GM18499 (cell line): ENCODE measurements around the gene MRC2.
"Not testable (repeated sequence)": the region's sequence is repeated elsewhere in the genome, so short reads cannot be mapped to it uniquely, and the experiment has no call there.

ENCODE experiments used
- ATAC-seq: cut with Tn5 transposase; IDR thresholded peaks from one replicate; pipeline ENCODE4 v1.9.1; 2021; ENCODE audit warnings: moderate number of reproducible peaks; ENCODE audit not compliant: insufficient read depth, unreplicated experiment

Gene MRC2

DNA sequence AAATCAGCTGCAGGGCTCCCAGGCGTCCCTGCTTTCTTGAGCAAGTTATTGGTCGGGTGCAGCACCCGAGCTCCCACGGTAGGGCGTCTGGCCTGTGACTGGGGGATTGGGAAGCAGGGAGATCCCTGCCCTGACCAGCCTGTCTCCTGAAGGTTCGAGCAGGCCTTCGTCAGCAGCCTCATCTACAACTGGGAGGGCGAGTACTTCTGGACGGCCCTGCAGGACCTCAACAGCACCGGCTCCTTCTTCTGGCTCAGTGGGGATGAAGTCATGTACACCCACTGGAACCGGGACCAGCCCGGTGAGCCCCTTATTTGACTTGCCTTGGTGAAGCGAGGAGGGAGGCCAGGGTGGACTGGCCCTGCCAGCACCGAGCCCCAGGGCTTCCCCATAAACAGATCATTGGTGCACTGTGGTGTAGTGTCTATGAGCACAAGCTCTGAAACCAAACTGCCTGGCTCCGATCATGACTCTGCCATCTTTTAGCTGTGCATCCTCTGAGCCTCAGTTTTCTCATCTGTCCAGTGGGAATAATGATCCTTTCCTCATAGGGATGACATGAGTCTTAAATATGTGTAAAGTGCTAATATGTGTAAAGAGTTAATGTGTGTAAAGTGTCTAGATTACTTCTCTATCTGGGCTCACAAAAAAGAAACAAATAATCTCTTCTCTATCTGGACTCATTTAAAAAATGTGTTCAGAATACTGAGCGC is 48.9 kb downstream of the MRC2 start:
- no peak for ATAC-seq

DNA sequence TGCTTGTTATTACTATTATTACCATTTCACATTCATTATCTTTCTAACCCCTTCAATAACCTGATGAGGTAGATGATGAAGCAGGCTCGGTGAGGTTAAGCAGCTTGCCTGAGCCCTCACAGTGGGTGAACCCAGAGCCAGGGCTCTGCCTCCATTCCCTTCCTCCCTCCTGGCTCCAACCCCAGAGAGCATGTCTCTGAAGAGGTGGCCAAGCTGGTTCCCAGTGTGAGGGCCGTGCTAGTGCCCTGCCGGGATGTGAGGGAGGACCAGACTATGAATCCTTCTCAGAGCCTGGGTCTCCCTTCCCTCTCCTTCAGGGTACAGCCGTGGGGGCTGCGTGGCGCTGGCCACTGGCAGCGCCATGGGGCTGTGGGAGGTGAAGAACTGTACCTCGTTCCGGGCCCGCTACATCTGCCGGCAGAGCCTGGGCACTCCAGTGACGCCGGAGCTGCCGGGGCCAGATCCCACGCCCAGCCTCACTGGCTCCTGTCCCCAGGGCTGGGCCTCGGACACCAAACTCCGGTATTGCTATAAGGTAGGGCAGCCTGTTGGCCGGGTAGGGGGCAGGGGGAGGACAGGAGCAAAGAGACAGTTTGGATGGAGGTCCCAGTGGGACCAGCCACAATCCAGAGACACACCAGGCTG is 49.6 kb downstream of the MRC2 start:
- ATAC-seq, result no peak

DNA sequence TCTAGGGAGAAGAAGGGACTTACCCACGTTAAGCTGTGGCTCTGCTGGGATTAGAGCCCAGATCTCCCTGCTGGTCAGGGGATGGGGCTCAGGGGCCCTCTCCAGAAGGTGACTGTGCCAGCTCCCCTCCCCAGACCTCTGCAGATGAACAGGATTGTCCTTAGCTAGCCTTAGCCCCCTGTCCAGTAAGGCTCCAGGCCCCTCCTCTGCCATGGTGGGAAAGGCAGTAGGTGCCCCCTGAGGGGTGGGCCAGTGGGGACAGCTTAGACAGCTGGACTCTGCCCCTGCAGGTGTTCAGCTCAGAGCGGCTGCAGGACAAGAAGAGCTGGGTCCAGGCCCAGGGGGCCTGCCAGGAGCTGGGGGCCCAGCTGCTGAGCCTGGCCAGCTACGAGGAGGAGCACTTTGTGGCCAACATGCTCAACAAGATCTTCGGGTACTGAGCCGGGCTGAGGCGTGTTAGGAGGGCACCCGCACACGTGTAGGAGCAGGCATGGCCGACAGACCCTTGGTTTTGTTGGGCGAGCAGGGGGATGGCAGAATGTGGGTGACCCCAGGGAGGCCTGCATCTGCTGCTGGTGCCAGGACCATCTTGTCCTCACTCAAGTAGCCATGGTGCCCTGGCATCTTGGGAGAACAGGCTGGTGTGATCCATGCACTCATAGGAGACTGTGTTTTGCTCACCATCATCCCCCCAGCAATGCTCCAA is 50.9 kb downstream of the MRC2 start:
- no peak for ATAC-seq

DNA sequence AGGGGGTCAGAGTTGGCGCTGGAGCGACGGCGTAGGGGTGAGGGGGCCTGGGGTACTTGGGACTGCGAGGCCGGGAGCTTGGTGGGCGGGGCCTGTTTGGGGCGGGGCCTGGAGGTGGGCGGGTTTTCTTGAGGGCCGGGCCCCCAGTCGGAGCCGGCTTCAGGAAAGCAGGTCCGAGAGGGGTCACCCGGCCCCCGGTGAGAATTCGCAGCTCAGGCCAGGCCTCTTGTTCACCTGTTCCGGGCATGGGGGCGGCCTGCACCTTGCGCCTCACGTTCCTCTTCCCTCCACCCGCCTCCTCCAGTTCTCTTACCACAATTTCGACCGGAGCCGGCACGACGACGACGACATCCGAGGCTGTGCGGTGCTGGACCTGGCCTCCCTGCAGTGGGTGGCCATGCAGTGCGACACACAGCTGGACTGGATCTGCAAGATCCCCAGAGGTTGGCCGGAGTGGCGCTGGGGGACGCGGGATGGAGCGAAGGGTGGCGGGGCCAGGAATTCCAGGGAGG is 52.5 kb downstream of the MRC2 start:
- ATAC-seq, result no peak

DNA sequence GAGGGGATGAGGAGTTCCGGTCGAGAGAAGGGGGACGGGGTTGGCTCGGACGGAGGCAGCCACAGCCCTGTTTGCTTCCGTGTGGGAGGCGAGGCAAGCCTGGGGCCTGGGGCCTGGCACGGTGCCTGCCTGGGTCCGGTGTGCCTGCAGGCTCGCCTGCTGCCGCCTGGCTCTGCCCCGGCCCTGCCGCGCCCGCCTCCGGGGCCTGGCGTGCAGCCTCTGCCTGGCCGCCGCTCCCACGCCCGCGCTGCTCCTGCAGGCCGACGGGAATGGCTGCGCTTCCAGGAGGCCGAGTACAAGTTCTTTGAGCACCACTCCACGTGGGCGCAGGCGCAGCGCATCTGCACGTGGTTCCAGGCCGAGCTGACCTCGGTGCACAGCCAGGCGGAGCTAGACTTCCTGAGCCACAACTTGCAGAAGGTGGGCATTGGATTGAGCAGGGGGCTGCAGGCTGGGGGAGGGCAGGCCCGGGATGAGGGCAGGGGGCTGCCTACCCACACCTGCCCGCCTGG is 53.1 kb downstream of the MRC2 start:
- no peak for ATAC-seq

DNA sequence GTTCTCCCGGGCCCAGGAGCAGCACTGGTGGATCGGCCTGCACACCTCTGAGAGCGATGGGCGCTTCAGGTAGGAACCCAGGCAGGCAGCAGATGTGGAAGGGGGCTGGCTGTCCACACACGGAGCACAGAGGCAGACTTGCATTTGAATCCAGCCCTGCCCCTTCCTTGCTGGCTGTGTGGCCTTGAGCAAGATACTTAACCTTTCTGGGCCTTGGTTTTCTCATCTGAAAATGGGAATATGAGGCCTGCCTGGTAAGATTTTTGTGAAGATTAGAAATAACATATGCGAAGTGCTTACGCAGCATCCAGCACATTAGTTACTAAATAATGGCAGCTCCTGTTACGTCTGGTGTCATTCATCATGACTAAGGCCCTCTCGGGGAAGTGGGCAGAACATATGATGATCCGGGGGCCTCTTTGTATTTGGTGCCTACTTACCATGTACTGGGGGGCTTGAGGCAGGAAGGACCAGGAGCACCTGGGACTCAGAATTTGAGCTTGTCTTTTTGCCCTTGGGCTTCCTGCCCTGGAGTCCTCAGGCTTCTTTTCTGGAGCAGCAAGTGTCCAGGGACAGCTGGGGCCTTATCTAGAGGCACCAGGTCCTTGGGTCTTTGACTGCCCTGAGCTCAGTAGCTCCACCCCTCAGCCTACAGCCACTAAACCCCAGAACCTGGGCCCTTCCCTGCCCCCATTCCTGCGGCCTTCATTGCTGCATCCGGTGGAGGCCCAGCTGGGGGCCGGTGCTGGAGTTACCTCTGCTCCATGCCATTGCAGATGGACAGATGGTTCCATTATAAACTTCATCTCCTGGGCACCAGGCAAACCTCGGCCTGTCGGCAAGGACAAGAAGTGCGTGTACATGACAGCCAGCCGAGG is 53.8 kb downstream of the MRC2 start:
- ATAC-seq, result no peak

DNA sequence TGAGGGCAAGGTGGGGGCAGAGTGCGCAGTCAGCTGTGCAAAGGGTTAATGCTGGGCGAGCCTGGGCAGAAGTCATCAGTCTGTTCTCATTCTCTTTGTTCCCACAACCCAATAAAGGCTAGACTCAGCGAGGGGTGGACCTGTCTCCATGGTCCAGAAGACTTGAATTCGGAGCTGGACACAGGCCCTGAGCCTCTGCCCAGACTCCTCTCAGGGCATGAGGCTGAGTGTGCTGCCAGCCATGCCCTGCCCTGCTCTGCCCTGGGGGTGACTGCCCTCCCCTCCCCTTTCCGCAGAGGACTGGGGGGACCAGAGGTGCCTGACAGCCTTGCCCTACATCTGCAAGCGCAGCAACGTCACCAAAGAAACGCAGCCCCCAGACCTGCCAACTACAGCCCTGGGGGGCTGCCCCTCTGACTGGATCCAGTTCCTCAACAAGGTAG is 54.5 kb downstream of the MRC2 start:
- no peak for ATAC-seq

DNA sequence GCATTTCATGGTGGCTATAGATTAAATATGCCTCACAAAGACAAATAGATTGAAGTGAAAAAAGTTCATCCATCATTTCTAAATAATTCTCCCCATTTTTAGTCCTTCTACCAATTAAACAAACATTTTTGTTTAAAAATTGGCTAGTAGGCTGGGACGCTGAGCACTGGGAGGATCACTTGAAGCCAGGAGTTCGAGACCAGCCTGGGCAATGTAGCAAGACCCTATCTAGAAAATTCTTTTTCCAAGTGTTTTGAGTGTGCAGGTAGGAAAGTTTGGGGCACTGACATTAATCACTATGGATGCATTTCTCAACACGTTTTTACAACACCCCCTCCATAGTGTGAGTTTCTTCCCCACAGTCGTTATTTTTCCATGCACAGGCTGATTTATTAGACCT is 56.7 kb downstream of the MRC2 start:
- no peak for ATAC-seq

DNA sequence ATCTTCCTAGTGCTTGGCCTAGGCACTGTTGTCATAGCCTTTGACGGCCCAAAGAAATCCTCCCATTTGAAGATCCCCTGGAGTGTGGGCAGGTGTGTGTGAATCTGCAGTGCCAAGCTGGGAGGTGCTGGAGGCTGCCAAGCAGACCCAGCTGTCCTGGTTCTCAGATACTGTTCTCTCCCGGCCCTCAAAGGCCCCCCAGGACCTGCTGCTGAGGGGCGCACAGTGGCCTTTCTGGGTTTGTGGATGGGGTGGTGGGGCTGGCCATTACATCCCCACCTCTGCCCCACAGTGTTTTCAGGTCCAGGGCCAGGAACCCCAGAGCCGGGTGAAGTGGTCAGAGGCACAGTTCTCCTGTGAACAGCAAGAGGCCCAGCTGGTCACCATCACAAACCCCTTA is 60.5 kb downstream of the MRC2 start:
- ATAC-seq, result no peak

DNA sequence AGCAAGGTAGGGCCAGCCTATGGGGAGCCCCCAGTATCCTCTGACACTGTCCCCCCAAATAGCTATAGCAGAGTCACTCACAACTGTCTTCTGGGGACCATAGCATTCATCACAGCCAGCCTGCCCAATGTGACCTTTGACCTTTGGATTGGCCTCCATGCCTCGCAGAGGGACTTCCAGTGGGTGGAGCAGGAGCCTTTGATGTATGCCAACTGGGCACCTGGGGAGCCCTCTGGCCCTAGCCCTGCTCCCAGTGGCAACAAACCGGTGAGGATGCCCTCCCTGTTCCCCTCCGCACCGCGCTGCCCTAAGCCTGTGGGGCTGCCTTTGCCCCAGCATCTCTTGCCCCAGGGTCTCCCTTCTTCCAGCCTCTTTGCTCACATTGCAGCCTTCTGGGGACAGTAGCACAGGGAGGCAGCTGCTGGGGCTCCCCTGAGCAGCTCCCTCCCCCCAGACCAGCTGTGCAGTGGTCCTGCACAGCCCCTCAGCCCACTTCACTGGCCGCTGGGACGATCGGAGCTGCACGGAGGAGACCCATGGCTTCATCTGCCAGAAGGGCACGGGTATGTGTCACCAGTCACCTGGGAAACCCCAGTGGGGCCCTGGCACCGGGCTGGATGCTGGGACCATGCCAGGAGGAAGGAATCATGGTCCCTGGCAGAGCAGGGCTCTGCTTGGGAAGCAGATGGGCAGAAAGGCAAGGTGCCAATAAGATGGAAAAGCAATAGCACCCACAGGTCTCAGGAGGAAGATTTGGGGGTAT is 61.1 kb downstream of the MRC2 start:
- ATAC-seq, result no peak

DNA sequence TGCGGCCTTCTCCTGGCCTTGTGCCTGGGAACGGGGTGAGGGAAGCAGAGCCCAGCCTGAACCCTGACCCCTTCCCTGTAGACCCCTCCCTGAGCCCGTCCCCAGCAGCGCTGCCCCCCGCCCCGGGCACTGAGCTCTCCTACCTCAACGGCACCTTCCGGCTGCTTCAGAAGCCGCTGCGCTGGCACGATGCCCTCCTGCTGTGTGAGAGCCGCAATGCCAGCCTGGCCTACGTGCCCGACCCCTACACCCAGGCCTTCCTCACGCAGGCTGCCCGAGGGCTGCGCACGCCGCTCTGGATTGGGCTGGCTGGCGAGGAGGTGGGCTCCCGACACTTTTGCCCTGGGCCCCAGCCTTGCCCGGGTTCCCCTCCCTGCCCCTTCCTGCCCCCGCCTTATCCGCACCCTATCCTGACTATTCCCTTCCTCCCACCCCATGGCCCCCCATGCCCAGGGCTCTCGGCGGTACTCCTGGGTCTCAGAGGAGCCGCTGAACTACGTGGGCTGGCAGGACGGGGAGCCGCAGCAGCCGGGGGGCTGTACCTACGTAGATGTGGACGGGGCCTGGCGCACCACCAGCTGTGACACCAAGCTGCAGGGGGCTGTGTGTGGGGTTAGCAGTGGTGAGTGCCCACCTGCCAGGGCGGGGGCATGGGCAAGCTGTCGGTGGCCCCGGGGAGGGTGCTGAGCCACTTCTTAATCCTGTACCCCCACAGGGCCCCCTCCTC is 62.1 kb downstream of the MRC2 start:
- ATAC-seq, result no peak

DNA sequence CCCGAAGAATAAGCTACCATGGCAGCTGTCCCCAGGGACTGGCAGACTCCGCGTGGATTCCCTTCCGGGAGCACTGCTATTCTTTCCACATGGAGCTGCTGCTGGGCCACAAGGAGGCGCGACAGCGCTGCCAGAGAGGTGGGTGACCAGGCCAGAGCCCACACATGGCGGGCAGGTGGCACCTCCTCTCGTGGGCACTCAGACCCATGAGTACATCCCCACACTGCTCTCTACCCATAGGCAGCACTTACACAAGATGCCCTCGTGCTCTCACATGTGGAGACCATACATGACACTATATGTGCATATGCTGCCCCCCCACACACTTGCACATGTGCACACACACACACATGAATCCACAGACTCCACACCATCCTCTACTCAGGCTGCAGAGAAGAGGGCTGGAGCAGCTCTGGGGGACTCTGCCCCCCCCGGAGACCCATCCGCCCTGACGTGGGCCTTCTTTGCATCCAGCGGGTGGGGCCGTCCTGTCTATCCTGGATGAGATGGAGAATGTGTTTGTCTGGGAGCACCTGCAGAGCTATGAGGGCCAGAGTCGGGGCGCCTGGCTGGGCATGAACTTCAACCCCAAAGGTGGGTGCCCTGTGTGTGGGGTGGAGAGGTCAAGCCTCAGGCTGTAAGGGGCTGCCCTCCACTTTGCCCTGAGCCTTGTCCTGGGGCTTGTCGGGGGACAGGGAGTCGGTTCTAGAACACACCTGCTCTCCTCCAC is 62.9 kb downstream of the MRC2 start:
- no peak for ATAC-seq

DNA sequence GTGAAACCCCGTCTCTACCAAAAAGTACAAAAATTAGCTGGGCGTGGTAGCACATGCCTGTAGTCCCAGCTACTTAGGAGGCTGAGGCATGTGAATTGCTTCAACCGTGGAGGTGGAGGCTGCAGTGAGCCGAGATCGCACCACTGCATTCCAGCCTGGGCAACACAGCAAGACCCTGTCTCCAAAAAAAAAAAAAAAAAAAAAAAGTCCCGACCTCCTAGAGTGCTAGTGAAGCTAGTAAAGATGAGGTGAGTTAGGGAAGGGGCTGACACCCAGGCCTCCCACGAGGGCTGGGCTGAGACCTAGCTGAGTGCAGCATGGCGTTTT is 64.1 kb downstream of the MRC2 start:
- not testable (repeated sequence) for ATAC-seq

DNA sequence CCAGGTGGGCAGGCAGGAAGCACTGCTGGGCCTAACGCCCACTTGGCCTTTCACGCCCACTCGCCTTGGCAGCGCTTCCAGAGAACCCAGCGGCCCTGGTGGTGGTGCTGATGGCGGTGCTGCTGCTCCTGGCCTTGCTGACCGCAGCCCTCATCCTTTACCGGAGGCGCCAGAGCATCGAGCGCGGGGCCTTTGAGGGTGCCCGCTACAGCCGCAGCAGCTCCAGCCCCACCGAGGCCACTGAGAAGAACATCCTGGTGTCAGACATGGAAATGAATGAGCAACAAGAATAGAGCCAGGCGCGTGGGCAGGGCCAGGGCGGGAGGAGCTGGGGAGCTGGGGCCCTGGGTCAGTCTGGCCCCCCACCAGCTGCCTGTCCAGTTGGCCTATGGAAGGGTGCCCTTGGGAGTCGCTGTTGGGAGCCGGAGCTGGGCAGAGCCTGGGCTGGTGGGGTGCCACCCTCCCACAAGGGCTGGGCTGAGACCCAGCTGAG is 64.7 kb downstream of the MRC2 start:
- ATAC-seq, result no peak

DNA sequence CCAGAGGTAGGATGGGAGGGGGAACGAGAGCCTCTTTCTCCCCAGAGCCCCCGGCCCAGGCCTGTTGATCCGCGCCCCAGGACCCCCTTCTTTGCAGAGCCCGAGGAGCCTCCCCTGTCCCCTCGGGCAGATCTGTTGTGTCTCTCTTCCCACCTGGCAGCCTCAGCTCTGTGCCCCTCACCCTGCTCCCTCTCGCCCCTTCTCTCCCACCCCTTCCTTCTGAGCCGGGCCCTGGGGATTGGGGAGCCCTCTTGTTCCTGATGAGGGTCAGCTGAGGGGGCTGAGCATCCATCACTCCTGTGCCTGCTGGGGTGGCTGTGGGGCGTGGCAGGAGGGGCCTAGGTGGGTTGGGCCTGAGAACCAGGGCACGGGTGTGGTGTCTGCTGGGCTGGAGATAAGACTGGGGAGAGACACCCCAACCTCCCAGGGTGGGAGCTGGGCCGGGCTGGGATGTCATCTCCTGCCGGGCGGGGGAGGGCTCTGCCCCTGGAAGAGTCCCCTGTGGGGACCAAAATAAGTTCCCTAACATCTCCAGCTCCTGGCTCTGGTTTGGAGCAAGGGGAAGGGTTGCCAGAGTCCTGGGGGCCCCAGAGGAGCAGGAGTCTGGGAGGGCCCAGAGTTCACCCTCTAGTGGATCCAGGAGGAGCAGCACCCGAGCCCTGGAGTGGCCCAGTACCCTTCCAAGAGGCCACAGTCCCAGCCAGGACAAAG is 65.4 kb downstream of the MRC2 start:
- no peak for ATAC-seq

DNA sequence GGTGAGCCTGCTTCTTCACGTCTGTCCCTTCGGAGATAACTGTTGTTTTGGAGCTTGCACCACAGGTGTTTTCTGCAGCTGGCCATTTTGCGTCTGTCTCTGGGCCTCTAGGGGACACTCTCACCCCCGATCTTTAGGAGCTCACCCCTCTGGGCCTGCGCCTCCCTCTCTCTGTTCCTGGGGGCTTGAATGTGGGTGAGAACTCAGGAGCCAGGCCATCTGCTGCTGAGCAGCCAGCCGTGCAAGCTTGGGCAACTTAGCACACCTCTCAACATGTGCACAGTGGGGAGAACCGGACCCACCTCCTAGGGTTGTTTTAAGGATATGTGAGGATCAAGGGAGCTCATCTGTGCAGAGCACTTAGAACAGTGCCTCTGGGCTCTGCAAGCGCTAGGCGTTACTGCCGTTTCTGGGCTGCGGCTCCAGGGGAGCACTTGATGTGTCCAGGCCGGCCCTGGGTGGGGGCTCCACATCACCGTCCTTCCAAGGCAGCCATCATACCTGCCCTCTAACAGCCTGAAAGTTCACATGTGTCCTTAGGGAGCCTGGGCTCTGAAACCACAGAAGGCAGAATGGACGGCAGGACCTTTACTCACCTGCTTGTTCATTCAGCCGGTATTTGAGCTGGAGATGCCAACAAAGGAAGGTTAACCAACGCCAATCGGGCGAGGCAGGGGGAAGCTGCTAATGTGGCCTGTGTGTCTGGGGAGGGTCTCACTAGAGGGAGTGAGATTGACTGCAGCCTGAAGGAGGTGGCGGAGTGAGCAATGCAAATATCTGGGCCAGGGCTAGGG is 66.3 kb downstream of the MRC2 start:
- no peak for ATAC-seq
